Heart left ventricle (tissue), 16 donors: ENCODE data around the gene TTC3. TPM values are rescaled to one million over a fixed set of nuclear protein-coding genes. Genes with fewer than 3 reads are reported as not detected.

Experiments
- ATAC-seq, 4 donors: fragments of 200-7000 bp; cut with Tn5 transposase; one replicate each; pipeline ENCODE4 v1.9.1; 2020 to 2022; ENCODE audit warnings: moderate library complexity in 4 of 4, mild to moderate bottlenecking in 3 of 4, moderate number of reproducible peaks in 1 of 4
- DNase-seq, 5 donors: peaks; one replicate each; pipeline ENCODE4 v3.0.0-alpha.2; 2020
- H3K27ac ChIP-seq, 12 donors: fragments of 200-600 bp; sonication (generic) in 4 of 12; one replicate each; pipeline versions ENCODE4 v1.5.0 to v1.8.0; 2016 to 2022; ENCODE audit warnings: mild to moderate bottlenecking in 2 of 12
- H3K27me3 ChIP-seq, 9 donors: fragments of 200-600 bp; sonication (generic) in 2 of 9; one replicate each; pipeline versions ENCODE4 v1.5.1 to v1.8.0; 2016 to 2022; ENCODE audit warnings: mild to moderate bottlenecking in 3 of 9
- H3K36me3 ChIP-seq, 9 donors: fragments of 200-600 bp; sonication (generic) in 2 of 9; one replicate each; pipeline versions ENCODE4 v1.5.0 to v1.8.0; 2018 to 2022; ENCODE audit warnings: mild to moderate bottlenecking in 2 of 9
- H3K4me1 ChIP-seq, 12 donors: fragments of 200-600 bp; sonication (generic) in 4 of 12; one replicate each; pipeline versions ENCODE4 v1.5.0 to v1.8.0; 2016 to 2022; ENCODE audit warnings: mild to moderate bottlenecking in 3 of 12
- H3K4me3 ChIP-seq, 12 donors: fragments of 200-600 bp; sonication (generic) in 4 of 12; one replicate each; pipeline versions ENCODE4 v1.5.0 to v1.8.0; 2017 to 2022; ENCODE audit warnings: mild to moderate bottlenecking in 9 of 12, moderate library complexity in 4 of 12
- H3K9me3 ChIP-seq, 12 donors: fragments of 200-600 bp; sonication (generic) in 4 of 12; one replicate each; pipeline versions ENCODE4 v1.5.0 to v1.8.0; 2016 to 2022; ENCODE audit warnings: mild to moderate bottlenecking in 1 of 12
- POLR2A ChIP-seq, 2 donors: fragments of 450-650 bp; IDR thresholded peaks; one replicate each; pipeline ENCODE4 v1.6.1; 2017; ENCODE audit warnings: antibody characterized with exemption in 2 of 2, mild to moderate bottlenecking in 2 of 2, moderate library complexity in 2 of 2
- WGBS, 4 donors: extraction: QIAGEN DNeasy Blood & Tissue Kit in 2 of 4; methylation state at CpG; one replicate each; pipeline versions ENCODE4 v1.1.5 to v1.1.7; 2013 to 2018; 5-methylcytosine and 5-hydroxymethylcytosine counted together
- intact Hi-C, 10 donors: fragments of 100-400 bp; cut with DNase I; formaldehyde crosslinking; loops; one replicate each; pipeline versions ENCODE4 v1.11.1 to v1.14.2; 2022
- polyA plus RNA-seq, 2 donors: library from polyadenylated mRNA; stranded (reverse); fragments of 200-250 nt; gene quantifications; one replicate each; pipeline ENCODE4 v1.2.3, GENCODE V29; 2013
- total RNA-seq, 9 donors: library from RNA; depleted of rRNA in 2 of 9; stranded (reverse); fragments of >200 nt in 2 of 9; fragmentation: NEBNext Ultra II Directional in 3 of 9; extraction: Animal tissue kit (Norgen Biotek cat#: 25700) in 3 of 9; gene quantifications; one replicate each; pipeline versions ENCODE4 v1.1.0 to v1.2.4, GENCODE V29; 2016 to 2023
- TF ChIP-seq, protein P1 (sequence below), 12 donors: fragments of 200-600 bp; sonication (generic) in 4 of 12; IDR thresholded peaks; one replicate each; pipeline versions ENCODE4 v1.5.0 to v1.8.0; 2018 to 2022; ENCODE audit warnings: antibody characterized with exemption in 12 of 12, mild to moderate bottlenecking in 5 of 12
- donor health status: ischemic (EF 13 %, LVEDD 7.1; RV severe dilation, severe dysfunction).
- donor health status: healthy with polysubstance abuse.
- donor health status: DM: no; HTN: yes; CAD: no.
- donor health status: DM: no; HTN: no; CAD: no.
- donor health status: ischemic (EF 25% LVEDD 6.9; RV normal size, moderate dysfunction).
- donor health status: ischemic (EF 25% LVEDD 5.7; RV mildly dilated, moderate dysfunction).
- donor health status: healthy.
- donor health status: DM: yes; HTN: yes; CAD: no.
- donor health status: ischemic (EF 35%, LVEDD 5.7; RV mildly dilated, moderate dysfunction).
- donor health status: nonischemic (EF 11% LVEDD 7.7; RV severe dilation, severe dysfunction).
- donor health status: DM: yes; HTN: yes; CAD: no.
- donor health status: PGD.
- donor health status: ischemic (EF 29% LVEDD 5.4; RV normal size, mild dysfunction).
- donor health status: nonischemic (EF 23%, LVEDD 6.1; RV moderate dilation, normal function).

The TTC3 gene
- total and polyA plus RNA-seq, 11 donors = 15.2 to 72.1 (median 44.5) TPM

DNA sequence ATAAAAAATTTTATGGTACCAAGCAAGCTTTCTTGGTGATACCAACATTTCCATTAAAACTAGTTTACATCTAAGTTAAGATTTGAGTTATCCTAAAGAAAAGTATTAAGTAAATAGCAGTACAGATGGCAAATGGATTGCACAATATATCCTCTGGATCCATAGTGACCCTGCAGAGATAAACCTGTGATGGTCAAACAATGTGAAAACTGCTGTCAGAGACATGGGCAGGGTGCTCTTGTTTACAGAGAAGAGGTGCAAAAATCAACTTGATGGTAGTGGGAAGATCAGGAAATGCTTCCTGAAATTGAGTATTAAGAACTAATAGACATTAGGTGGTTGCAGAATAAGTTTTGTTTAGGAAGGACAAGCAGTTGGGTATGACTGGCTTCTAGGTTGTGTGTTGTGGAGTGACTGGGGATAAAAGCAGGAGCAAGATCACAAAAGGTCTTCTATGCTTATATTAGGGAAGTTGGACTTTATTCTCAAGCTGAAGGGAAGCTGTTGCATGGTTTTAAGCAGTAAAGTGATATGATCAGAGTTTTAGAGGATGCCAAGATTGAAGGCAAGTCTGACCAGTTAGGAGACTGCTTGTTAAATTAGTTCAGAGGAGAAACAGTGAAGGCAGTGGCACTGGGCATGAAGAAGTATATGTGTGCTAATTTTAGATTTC, 9.9 kb downstream of the TTC3 start:
- no peak for TF ChIP-seq POLR2A (IDR thresholded peaks at IDR 0.05)
- TF ChIP-seq, protein P1, sequence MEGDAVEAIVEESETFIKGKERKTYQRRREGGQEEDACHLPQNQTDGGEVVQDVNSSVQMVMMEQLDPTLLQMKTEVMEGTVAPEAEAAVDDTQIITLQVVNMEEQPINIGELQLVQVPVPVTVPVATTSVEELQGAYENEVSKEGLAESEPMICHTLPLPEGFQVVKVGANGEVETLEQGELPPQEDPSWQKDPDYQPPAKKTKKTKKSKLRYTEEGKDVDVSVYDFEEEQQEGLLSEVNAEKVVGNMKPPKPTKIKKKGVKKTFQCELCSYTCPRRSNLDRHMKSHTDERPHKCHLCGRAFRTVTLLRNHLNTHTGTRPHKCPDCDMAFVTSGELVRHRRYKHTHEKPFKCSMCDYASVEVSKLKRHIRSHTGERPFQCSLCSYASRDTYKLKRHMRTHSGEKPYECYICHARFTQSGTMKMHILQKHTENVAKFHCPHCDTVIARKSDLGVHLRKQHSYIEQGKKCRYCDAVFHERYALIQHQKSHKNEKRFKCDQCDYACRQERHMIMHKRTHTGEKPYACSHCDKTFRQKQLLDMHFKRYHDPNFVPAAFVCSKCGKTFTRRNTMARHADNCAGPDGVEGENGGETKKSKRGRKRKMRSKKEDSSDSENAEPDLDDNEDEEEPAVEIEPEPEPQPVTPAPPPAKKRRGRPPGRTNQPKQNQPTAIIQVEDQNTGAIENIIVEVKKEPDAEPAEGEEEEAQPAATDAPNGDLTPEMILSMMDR (IDR thresholded peaks at IDR 0.05) = no peak
- Histone ChIP-seq H3K4me1 (peaks cover 0 to 30% (median 16%) of the 10 kb centered on the region in 12 donors), H3K36me3 (peaks cover 0 to 8% (median 6%) of the 10 kb centered on the region in 9 donors), H3K4me3 (no peak overlapping the region), H3K9me3 (peaks cover 0 to 26% (median 0%) of the 10 kb centered on the region in 12 donors), H3K27me3 (no peaks in the 10 kb centered on the region), H3K27ac (peak overlapping the region in 1 of 12 donors; percentile 6)
- ATAC-seq (peak in 1 of 4 donors; percentile 15), DNase-seq (no peak)
- intact Hi-C loops = no loop called here

DNA sequence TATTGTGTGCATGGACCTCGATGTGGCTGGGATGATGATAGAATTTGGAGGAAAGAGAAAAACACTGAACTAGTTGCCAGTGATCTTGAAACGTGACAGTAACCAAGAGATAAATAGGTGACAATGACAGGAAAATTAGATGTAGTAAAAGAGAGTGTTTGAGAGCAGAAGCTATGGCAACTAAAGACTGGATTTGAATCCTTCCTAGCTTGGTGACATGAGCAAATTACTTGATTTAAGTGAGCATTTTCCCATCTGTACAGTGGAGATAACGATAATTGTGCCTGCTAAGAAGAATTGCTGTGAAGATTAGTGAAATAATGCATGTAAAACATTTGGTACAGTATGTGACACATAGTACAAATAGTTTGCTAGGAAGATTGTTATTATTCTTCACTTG, 12.7 kb downstream of the TTC3 start:
- 70 to 80% (median 77%) methylated on average over 3 of the region's 3 CpGs for WGBS, 4 donors
- H3K27ac ChIP-seq = no peak overlapping the region
- peaks cover 0 to 33% (median 22%) of the 10 kb centered on the region in 9 donors for H3K36me3 ChIP-seq
- H3K9me3 ChIP-seq = no peaks in the 10 kb centered on the region
- no peaks in the 10 kb centered on the region for H3K27me3 ChIP-seq
- TF ChIP-seq POLR2A (IDR thresholded peaks at IDR 0.05) = no peak
- TF ChIP-seq, protein P1 (IDR thresholded peaks at IDR 0.05) = no peak
- intact Hi-C loops = no loop called here
- no peak for DNase-seq
- ATAC-seq = no peak
- peaks cover 0 to 30% (median 15%) of the 10 kb centered on the region in 12 donors for H3K4me1 ChIP-seq
- H3K4me3 ChIP-seq = no peak overlapping the region

DNA sequence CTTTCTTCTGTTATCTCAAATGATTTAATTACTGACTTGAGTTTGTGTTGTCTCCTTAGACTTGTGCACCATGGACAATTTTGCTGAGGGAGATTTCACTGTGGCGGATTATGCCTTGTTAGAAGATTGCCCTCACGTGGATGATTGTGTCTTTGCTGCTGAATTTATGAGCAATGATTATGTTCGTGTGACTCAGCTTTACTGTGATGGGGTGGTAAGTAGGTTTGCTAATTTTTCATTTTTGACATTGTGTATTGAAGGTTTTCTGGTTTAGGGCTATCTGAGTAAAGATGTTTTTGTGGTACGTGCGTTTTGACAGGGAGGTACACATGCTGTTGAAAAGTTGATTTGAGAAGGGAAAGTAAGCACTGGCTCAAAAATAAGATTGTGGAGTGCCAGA, 14.1 kb downstream of the TTC3 start:
- Histone ChIP-seq H3K27ac (no peak overlapping the region), H3K36me3 (peaks cover 0 to 46% (median 36%) of the 10 kb centered on the region in 9 donors), H3K4me3 (no peak overlapping the region), H3K9me3 (no peaks in the 10 kb centered on the region), H3K27me3 (no peaks in the 10 kb centered on the region), H3K4me1 (peaks cover 0 to 28% (median 15%) of the 10 kb centered on the region in 12 donors)
- intact Hi-C loops = no loop called here
- WGBS, 4 donors = 53 to 60% (median 59%) methylated on average over 5 of the region's 5 CpGs
- TF ChIP-seq, protein P1 (IDR thresholded peaks at IDR 0.05) = peak in 9 of 12 donors; percentile 16 to 43 (median 35)
- TF ChIP-seq POLR2A (IDR thresholded peaks at IDR 0.05) = no peak
- DNase-seq = no peak
- peak in 2 of 4 donors; percentile 33 to 56 for ATAC-seq

DNA sequence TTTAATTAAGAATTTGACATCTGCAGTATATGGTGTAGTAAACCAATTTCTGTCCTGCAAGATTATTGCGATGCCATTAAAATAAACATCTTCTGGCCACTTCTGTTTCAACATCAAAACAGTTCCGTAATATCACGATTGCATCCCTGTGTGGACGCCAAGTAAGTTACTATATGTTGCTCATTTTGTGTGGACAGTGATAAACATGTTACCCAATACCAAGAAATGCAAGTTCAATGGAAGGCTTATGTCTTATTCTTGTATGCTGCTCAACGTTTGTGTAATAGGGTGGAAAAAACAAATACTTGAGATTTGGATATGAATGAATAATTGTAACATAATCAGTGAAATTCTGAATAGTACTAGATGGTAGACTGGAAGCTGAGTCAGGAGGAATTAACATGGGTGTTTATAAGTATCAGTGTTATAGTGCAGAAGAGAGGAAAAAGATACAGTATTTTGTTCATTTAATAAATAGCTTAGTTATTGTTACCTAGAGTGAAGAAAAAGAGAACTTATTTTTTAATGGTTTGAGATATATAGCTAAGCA, 15.2 kb downstream of the TTC3 start:
- Histone ChIP-seq H3K9me3 (no peaks in the 10 kb centered on the region), H3K27me3 (no peaks in the 10 kb centered on the region), H3K4me3 (no peak overlapping the region), H3K27ac (no peak overlapping the region), H3K4me1 (peaks cover 0 to 17% (median 5%) of the 10 kb centered on the region in 12 donors), H3K36me3 (peaks cover 0 to 49% (median 39%) of the 10 kb centered on the region in 9 donors)
- ATAC-seq (no peak), DNase-seq (no peak)
- intact Hi-C loops = no loop called here
- no peak for TF ChIP-seq POLR2A (IDR thresholded peaks at IDR 0.05)
- TF ChIP-seq, protein P1 (IDR thresholded peaks at IDR 0.05) = no peak
- WGBS, 4 donors = 78 to 87% (median 83%) methylated on average over 5 of the region's 5 CpGs
